Subcutaneous abdominal adipose tissue (tissue), 5 donors: ENCODE measurements around the gene LYRM7.

Experiments
- H3K27ac ChIP-seq: one replicate; pipeline ENCODE4 v1.7.0; 2013; ENCODE audit warnings: low read depth, mild to moderate bottlenecking, inconsistent platforms, low read length, moderate library complexity
- H3K27me3 ChIP-seq, 5 donors: one replicate each; pipeline ENCODE4 v1.7.0; 2013; ENCODE audit warnings: low read length in 5 of 5, inconsistent platforms in 1 of 5; ENCODE audit not compliant: control insufficient read depth in 5 of 5, insufficient read depth in 4 of 5
- H3K36me3 ChIP-seq, 5 donors: one replicate each; pipeline ENCODE4 v1.7.0; 2013; ENCODE audit warnings: low read length in 5 of 5; ENCODE audit not compliant: control insufficient read depth in 5 of 5, insufficient read depth in 5 of 5
- H3K4me1 ChIP-seq, 5 donors: one replicate each; pipeline ENCODE4 v1.7.0; 2013; ENCODE audit warnings: low read length in 5 of 5, mild to moderate bottlenecking in 3 of 5, moderate library complexity in 1 of 5; ENCODE audit not compliant: control insufficient read depth in 5 of 5, insufficient read depth in 5 of 5
- H3K4me3 ChIP-seq, 5 donors: one replicate each; pipeline ENCODE4 v1.7.0; 2013; ENCODE audit warnings: low read length in 5 of 5, low read depth in 1 of 5
- H3K9ac ChIP-seq, 5 donors: one replicate each; pipeline ENCODE4 v1.7.0; 2013; ENCODE audit warnings: low read length in 5 of 5, mild to moderate bottlenecking in 4 of 5, moderate library complexity in 3 of 5
- H3K9me3 ChIP-seq, 5 donors: one replicate each; pipeline ENCODE4 v1.7.0; 2013; ENCODE audit warnings: low read length in 5 of 5; ENCODE audit not compliant: control insufficient read depth in 5 of 5
- donor health status: healthy.
- donor health status: healthy.
- donor health status: healthy.
- donor health status: healthy.
- donor health status: healthy.

Gene LYRM7

GRCh38 chr5:131151216-131151615 is 19.5 kb upstream of the LYRM7 start:
- Histone ChIP-seq H3K4me1 (no peaks in the 10 kb centered on the region), H3K4me3 (no peak overlapping the region), H3K9ac (no peak overlapping the region), H3K27ac (no peak overlapping the region), H3K9me3 (no peaks in the 10 kb centered on the region), H3K36me3 (no peaks in the 10 kb centered on the region), H3K27me3 (no peaks in the 10 kb centered on the region)

GRCh38 chr5:131156385-131156784 is 14.4 kb upstream of the LYRM7 start:
- H3K4me3 ChIP-seq: no peak overlapping the region
- no peaks in the 10 kb centered on the region for H3K9me3 ChIP-seq
- no peaks in the 10 kb centered on the region for H3K27me3 ChIP-seq
- no peak overlapping the region for H3K27ac ChIP-seq
- H3K9ac ChIP-seq: no peak overlapping the region
- no peaks in the 10 kb centered on the region for H3K4me1 ChIP-seq
- peaks cover 17 to 32% (median 24%) of the 10 kb centered on the region in 5 donors for H3K36me3 ChIP-seq

GRCh38 chr5:131156957-131157356 is 13.8 kb upstream of the LYRM7 start:
- no peaks in the 10 kb centered on the region for H3K9me3 ChIP-seq
- H3K36me3 ChIP-seq: peaks cover 17 to 36% (median 28%) of the 10 kb centered on the region in 5 donors
- H3K27ac ChIP-seq: no peak overlapping the region
- no peak overlapping the region for H3K4me3 ChIP-seq
- H3K4me1 ChIP-seq: no peaks in the 10 kb centered on the region
- no peak overlapping the region for H3K9ac ChIP-seq
- no peaks in the 10 kb centered on the region for H3K27me3 ChIP-seq

- H3K27me3 ChIP-seq: no peaks in the 10 kb centered on the region
- H3K9me3 ChIP-seq: no peaks in the 10 kb centered on the region
- no peak overlapping the region for H3K27ac ChIP-seq
- peaks cover 0 to 17% (median 12%) of the 10 kb centered on the region in 5 donors for H3K4me1 ChIP-seq
- H3K4me3 ChIP-seq: no peak overlapping the region
- H3K36me3 ChIP-seq: peaks cover 21 to 36% (median 30%) of the 10 kb centered on the region in 5 donors
- H3K9ac ChIP-seq: no peak overlapping the region
Observed at GRCh38 chr5:131160134-131160533, 10.6 kb upstream of the LYRM7 start.

- no peaks in the 10 kb centered on the region for H3K27me3 ChIP-seq
- peaks cover 0 to 23% (median 18%) of the 10 kb centered on the region in 5 donors for H3K4me1 ChIP-seq
- peak overlapping the region; percentile 99 for H3K27ac ChIP-seq
- H3K36me3 ChIP-seq: peaks cover 21 to 35% (median 28%) of the 10 kb centered on the region in 5 donors
- peak overlapping the region; percentile 94 to 97 (median 97) for H3K9ac ChIP-seq
- H3K9me3 ChIP-seq: no peaks in the 10 kb centered on the region
- peak overlapping the region; percentile 75 to 98 (median 93) for H3K4me3 ChIP-seq
Observed at GRCh38 chr5:131163276-131164119, 7.2 kb upstream of the LYRM7 start.

- Histone ChIP-seq H3K27ac (peak overlapping the region; percentile 99), H3K4me3 (peak overlapping the region; percentile 89 to 98 (median 93)), H3K36me3 (peaks cover 15 to 28% (median 20%) of the 10 kb centered on the region in 5 donors), H3K27me3 (no peaks in the 10 kb centered on the region), H3K9ac (peak overlapping the region; percentile 94 to 97 (median 97)), H3K4me1 (peaks cover 0 to 23% (median 18%) of the 10 kb centered on the region in 5 donors), H3K9me3 (no peaks in the 10 kb centered on the region)
Observed at GRCh38 chr5:131164191-131165118, 6.3 kb upstream of the LYRM7 start.

- no peaks in the 10 kb centered on the region for H3K9me3 ChIP-seq
- peaks cover 12 to 22% (median 16%) of the 10 kb centered on the region in 5 donors for H3K36me3 ChIP-seq
- H3K27ac ChIP-seq: peak within 1 kb of the TSS; percentile 99
- no peaks in the 10 kb centered on the region for H3K27me3 ChIP-seq
- H3K4me1 ChIP-seq: peaks cover 0 to 27% (median 22%) of the 10 kb centered on the region in 5 donors
- H3K4me3 ChIP-seq: peak within 1 kb of the TSS; percentile 89 to 98 (median 93)
- H3K9ac ChIP-seq: peak within 1 kb of the TSS; percentile 94 to 97 (median 97)
Observed at GRCh38 chr5:131165119-131165727, 5.5 kb upstream of the LYRM7 start, which contains the start of gene HINT1. Gene HINT1 (minus strand): TSS chr5:131165256. CDS start chr5:131165205, 51 bp downstream.

GRCh38 chr5:131167615-131168014 is 3.1 kb upstream of the LYRM7 start:
- Histone ChIP-seq H3K27ac (no peak overlapping the region), H3K4me3 (no peak overlapping the region)

GRCh38 chr5:131169810-131170539 is 769 bp upstream of the LYRM7 start:
- peak overlapping the region; percentile 2 to 86 (median 65) for H3K9ac ChIP-seq

More at GRCh38 chr5:131167615-131168014, 3.1 kb upstream of the LYRM7 start:
- H3K27me3 ChIP-seq: no peaks in the 10 kb centered on the region
- H3K36me3 ChIP-seq: no peaks in the 10 kb centered on the region
- no peak overlapping the region for H3K9ac ChIP-seq
- no peaks in the 10 kb centered on the region for H3K9me3 ChIP-seq
- H3K4me1 ChIP-seq: peaks cover 5 to 39% (median 34%) of the 10 kb centered on the region in 5 donors

More at GRCh38 chr5:131169810-131170539, 769 bp upstream of the LYRM7 start:
- Histone ChIP-seq H3K4me1 (peaks cover 5 to 26% (median 22%) of the 10 kb centered on the region in 5 donors), H3K36me3 (no peaks in the 10 kb centered on the region), H3K4me3 (peak overlapping the region; percentile 76 to 97 (median 87)), H3K27ac (peak overlapping the region; percentile 48), H3K9me3 (no peaks in the 10 kb centered on the region), H3K27me3 (no peaks in the 10 kb centered on the region)
